BLaER1 (cell line): Measurements from ENCODE around the gene POLR3GL.

Source experiments
- H3K27ac ChIP-seq: shearing (Covaris generic); formaldehyde crosslinking; 2 replicates; pipeline ENCODE4 v1.8.1; 2022
- H3K27me3 ChIP-seq: shearing (Covaris generic); formaldehyde crosslinking; 2 replicates; pipeline ENCODE4 v1.8.1; 2022
- H3K36me3 ChIP-seq: shearing (Covaris generic); formaldehyde crosslinking; 2 replicates; pipeline ENCODE4 v1.8.1; 2022
- H3K4me1 ChIP-seq: shearing (Covaris generic); formaldehyde crosslinking; 2 replicates; pipeline ENCODE4 v1.8.1; 2022
- H3K4me2 ChIP-seq: shearing (Covaris generic); formaldehyde crosslinking; 2 replicates; pipeline ENCODE4 v1.8.1; 2022
- H3K4me3 ChIP-seq: shearing (Covaris generic); formaldehyde crosslinking; 2 replicates; pipeline ENCODE4 v1.8.1; 2022
- H3K9ac ChIP-seq: shearing (Covaris generic); formaldehyde crosslinking; 2 replicates; pipeline ENCODE4 v1.8.1; 2022
- H3K9me3 ChIP-seq: shearing (Covaris generic); formaldehyde crosslinking; 2 replicates; pipeline ENCODE4 v1.8.1; 2022
- H4K20me1 ChIP-seq: shearing (Covaris generic); formaldehyde crosslinking; 2 replicates; pipeline ENCODE4 v1.8.1; 2022
- Cebpa-rat ChIP-seq: shearing (Covaris generic); IDR thresholded peaks from 2 replicates; pipeline ENCODE4 v1.8.1; 2022

POLR3GL gene

DNA sequence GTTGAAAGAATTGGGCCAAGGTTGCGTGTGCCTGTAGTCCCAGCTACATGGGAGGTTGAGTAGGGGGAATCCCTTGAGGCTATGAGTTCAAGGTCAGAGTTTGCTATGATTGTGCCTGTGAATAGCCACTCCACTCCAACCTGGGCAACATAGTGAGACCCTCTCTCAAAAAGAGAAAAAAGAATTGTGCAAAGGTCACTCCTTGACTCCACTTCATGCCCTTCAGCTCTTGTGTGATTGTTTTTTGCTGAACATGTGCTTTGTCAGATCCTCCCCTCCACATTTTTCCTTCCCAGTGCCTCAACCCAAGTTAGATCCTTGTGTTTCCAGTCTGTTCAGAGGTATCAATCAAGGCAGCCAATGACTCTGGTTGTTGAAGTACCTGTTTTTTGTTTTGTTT, 23.4 kb downstream of the POLR3GL start:
- peaks cover 24% of the 10 kb centered on the region for H3K4me1 ChIP-seq
- H3K9ac ChIP-seq: no peak overlapping the region
- H3K36me3 ChIP-seq: peaks cover 9% of the 10 kb centered on the region
- H3K27me3 ChIP-seq: no peaks in the 10 kb centered on the region
- H4K20me1 ChIP-seq: peaks cover 29% of the 10 kb centered on the region
- H3K27ac ChIP-seq: no peak overlapping the region
- H3K9me3 ChIP-seq: no peaks in the 10 kb centered on the region
- no peak for TF ChIP-seq Cebpa-rat
- no peak overlapping the region for H3K4me2 ChIP-seq
- no peak overlapping the region for H3K4me3 ChIP-seq

DNA sequence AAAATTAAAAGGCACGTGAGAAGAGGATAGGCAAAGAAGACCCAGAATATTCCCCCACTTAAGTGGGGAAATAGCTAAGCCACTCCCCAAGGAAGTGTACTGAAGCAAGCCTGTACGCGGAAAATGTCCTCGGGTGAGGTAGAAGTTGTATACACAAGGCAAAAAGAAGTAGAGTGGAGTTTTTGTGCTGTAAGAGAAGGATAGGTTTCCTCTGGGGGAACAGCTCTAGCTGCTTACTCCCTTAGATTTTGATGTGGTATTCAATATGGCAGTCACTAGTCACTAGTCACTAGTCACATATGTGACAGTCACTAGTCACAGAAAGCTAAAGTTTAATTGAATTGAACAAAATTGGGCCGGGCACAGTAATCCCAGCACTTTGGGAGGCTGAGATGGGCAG, 24.3 kb downstream of the POLR3GL start:
- H3K9ac ChIP-seq: no peak overlapping the region
- no peak overlapping the region for H3K4me3 ChIP-seq
- H3K36me3 ChIP-seq: peaks cover 17% of the 10 kb centered on the region
- H3K27ac ChIP-seq: no peak overlapping the region
- H3K4me1 ChIP-seq: peaks cover 32% of the 10 kb centered on the region
- TF ChIP-seq Cebpa-rat: no peak
- H4K20me1 ChIP-seq: peaks cover 37% of the 10 kb centered on the region
- H3K27me3 ChIP-seq: no peaks in the 10 kb centered on the region
- H3K4me2 ChIP-seq: no peak overlapping the region
- H3K9me3 ChIP-seq: no peaks in the 10 kb centered on the region

DNA sequence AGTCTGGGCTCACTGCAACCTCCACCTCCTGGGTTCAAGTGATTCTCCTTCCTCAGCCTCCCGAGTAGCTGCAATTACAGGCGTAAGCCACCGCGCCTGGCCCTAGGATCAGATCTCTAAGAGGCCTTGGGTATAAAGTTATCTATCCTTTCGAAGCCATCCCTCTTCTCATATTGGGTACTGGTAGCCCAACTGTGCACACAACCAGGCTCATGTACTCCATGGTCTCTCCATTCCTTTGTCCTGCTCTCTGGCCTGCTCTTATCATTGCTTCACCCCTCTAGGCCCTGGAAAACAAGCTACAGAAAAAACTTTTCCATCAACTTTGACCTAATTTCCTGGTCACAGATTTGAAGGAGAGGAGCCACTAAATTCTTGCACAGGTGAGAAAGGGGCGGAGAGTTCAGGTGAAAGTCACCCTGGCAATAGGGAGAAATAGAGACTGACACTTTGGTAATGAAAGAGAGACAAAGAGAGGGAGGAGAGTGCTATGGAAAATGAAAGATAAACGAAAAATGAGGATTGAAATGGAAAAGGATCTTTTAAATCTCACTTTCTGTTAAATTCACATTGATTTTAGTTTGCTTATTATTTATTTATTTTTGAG, 25.9 kb downstream of the POLR3GL start:
- peaks cover 33% of the 10 kb centered on the region for H3K36me3 ChIP-seq
- H3K4me1 ChIP-seq: peaks cover 38% of the 10 kb centered on the region
- H4K20me1 ChIP-seq: peaks cover 53% of the 10 kb centered on the region
- no peak overlapping the region for H3K4me3 ChIP-seq
- no peaks in the 10 kb centered on the region for H3K27me3 ChIP-seq
- no peak overlapping the region for H3K9ac ChIP-seq
- H3K4me2 ChIP-seq: no peak overlapping the region
- H3K27ac ChIP-seq: no peak overlapping the region
- no peak for TF ChIP-seq Cebpa-rat
- H3K9me3 ChIP-seq: no peaks in the 10 kb centered on the region

DNA sequence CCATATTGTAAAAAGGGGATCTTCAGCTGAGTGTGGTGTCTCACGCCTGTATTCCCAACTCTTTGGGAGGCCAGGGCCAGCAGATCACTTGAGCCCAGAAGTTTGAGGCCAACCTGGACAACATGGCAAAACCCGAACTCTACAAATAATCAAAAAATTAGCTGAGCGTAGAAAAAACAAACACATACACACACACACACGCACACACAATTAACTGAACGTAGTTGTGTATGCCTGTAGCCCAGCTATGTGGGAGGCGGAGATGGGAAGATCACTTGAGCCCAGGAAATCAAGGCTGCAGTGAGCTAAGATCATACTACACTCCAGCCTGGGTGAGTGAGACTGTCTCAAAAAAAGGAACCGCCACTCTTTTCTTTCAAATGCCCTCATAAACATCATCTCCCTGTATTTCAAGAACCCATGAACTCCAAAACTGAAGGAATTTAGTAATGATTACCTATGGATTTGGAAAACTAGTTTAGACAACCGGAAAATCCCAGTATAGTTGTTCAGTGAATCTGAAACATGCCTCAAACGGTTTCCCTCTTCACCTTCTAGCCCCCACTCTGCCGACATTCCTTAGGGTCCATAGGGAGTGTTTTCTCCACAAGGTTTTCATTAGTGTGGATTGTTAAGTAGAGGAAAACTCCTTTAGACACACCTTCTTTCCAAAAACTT, 27.4 kb downstream of the POLR3GL start:
- Histone ChIP-seq H3K27ac (no peak overlapping the region), H3K9me3 (no peaks in the 10 kb centered on the region), H3K4me3 (no peak overlapping the region), H3K4me1 (peaks cover 35% of the 10 kb centered on the region), H3K27me3 (no peaks in the 10 kb centered on the region), H3K4me2 (peak overlapping the region; percentile 93; the same call in 1 of the 2 replicates), H3K36me3 (peaks cover 34% of the 10 kb centered on the region), H4K20me1 (peaks cover 60% of the 10 kb centered on the region), H3K9ac (no peak overlapping the region)
- TF ChIP-seq Cebpa-rat: no peak

DNA sequence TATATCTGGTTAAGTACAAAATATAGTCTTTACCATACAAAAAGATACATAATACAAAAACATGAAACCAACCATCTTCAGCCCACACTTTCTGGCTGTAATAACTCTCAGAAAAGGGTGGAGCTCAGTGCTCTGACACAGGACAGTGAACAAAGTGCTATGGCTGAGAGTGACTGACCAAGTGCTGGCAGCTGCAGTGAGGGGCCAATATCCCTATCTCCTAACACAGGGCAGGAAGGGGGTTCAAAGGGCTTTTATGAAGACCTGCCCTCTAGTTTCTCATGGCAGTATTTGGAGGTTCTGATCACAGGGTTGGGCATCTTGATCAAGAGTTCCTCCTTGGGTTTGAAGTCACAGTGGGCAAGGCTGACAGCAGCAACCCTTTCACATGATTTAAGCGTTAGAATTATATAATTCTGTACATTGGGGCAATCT, 28.0 kb downstream of the POLR3GL start:
- Histone ChIP-seq H3K9me3 (no peaks in the 10 kb centered on the region), H3K9ac (peak overlapping the region; percentile 98; the same call in 1 of the 2 replicates), H3K36me3 (peaks cover 34% of the 10 kb centered on the region), H4K20me1 (peaks cover 60% of the 10 kb centered on the region), H3K27ac (no peak overlapping the region), H3K4me1 (peaks cover 41% of the 10 kb centered on the region), H3K4me3 (peak overlapping the region; percentile 82), H3K4me2 (peak overlapping the region; percentile 93), H3K27me3 (no peaks in the 10 kb centered on the region)
- TF ChIP-seq Cebpa-rat: no peak

DNA sequence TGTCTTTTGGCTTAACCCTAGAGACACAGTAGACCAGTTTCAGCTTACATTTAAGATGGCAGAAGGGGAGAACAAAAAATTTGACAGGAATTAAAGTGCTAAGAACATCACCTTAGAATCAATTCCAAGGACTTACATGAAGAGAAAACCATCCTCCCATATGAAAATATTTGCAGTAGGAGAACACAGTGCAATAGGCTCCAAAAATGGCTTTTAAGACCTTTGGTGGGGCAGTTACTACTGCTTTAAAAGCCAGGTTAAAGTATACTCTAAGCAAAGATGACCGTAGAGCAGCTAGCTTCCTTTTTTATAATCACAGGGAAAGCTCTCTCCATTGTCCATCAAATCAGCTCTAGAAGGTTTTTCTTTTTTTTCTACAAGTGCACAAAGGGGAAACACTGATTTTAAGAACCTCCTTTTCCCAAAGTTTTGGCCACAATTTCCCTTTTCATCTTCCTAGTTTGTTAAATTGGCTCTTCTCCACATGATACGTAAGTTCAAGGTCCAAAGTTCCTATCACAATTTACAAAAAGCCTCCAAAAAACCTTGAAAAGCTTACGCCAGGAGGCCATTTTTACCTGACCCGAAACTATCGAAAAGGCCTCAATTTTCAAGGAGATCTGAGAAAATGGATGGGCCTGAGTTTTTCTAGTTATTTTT, 28.6 kb downstream of the POLR3GL start:
- Histone ChIP-seq H3K27me3 (no peaks in the 10 kb centered on the region), H3K4me3 (peak overlapping the region; percentile 82), H3K4me2 (peak overlapping the region; percentile 93), H3K36me3 (peaks cover 34% of the 10 kb centered on the region), H3K9me3 (no peaks in the 10 kb centered on the region), H3K27ac (no peak overlapping the region), H4K20me1 (peaks cover 60% of the 10 kb centered on the region), H3K4me1 (peaks cover 47% of the 10 kb centered on the region), H3K9ac (peak overlapping the region; percentile 98)
- no peak for TF ChIP-seq Cebpa-rat

DNA sequence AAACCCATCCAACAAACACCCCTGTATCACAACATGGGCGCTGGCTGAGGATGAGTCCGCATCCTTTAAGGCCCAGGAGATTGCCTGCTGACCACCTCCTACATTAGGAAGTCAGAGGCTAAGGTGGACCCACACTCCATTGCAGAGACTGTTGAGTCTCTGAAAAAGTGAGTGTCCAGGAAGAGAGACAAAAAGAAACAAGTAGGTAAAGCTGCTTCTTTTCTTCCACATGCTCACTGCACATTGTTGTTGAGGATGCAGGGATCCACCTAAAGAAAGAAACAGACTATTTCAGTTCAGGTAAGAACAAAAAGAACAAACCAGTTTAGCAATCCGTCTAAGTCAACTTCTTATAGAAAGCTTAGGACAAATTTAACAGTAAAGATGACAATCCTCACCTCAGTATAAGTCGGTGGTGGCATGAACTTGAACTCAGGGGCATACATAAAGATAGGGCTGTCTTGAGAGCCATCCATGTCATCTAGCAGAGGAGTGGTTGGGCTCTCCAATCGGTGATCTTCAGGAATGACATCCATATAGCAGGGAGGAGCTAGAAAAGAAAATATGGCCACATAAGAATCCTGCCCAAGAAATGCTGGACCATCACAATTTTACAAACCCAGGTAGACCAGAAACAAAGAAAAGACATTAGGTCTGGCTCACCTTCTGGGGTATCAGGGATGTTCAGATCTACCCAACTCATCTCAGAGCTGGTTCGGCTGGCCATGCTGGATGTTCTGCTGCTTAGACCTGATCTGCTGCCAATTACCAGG, 29.3 kb downstream of the POLR3GL start:
- Histone ChIP-seq H3K9ac (peak overlapping the region; percentile 98), H3K27ac (no peak overlapping the region), H3K9me3 (no peaks in the 10 kb centered on the region), H3K4me3 (peak overlapping the region; percentile 82), H3K4me1 (peaks cover 48% of the 10 kb centered on the region), H3K4me2 (peak overlapping the region; percentile 93), H3K27me3 (no peaks in the 10 kb centered on the region), H4K20me1 (peaks cover 60% of the 10 kb centered on the region), H3K36me3 (peaks cover 34% of the 10 kb centered on the region)
- no peak for TF ChIP-seq Cebpa-rat

DNA sequence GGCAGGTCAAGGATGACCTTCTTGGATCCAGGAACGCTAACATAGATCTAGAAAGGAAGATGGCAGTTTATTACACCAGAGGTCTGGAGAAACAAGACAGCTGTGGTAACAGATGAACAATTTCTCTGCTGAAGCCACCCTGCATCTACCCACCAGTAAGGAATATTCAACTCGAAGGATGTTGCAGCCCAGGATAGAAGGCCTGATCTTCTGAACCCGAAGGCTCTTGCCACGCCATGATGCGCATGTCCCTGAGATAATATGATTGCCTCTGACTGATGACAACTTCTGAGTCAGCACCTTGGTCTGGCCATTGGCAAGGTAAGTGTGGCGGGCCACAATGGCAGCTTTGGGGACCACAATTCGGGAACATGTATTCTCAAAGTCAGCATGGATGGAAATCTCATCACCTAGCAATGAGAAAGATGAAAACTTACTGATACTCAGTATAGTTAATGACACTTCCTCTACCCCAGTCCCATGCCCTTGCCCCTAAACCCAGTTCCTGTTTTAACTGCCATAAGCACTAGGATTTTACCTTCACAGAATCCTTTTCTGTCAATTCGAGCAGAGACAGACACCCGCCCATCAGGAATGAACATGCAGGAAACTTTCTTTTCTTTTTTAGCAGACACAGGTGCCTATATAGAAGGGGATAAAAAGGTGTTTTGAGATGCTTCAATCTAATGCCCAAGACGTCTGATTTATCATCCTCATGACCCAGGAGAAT, 30.1 kb downstream of the POLR3GL start:
- Histone ChIP-seq H3K9ac (peak overlapping the region; percentile 98), H3K4me2 (peak overlapping the region; percentile 93)
- TF ChIP-seq Cebpa-rat: no peak

More for the DNA sequence above, 30.1 kb downstream of the POLR3GL start:
- H3K4me3 ChIP-seq: peak overlapping the region; percentile 82
- H3K27ac ChIP-seq: peak overlapping the region; percentile 89
- H3K36me3 ChIP-seq: peaks cover 34% of the 10 kb centered on the region
- H3K4me1 ChIP-seq: peaks cover 55% of the 10 kb centered on the region
- peaks cover 60% of the 10 kb centered on the region for H4K20me1 ChIP-seq
- H3K9me3 ChIP-seq: no peaks in the 10 kb centered on the region
- H3K27me3 ChIP-seq: no peaks in the 10 kb centered on the region
